WTC11 (cell line): Measurements from ENCODE around the gene COL16A1. TPM values are rescaled to one million over a fixed set of nuclear protein-coding genes. Genes with fewer than 3 reads are reported as not detected.

Experiments used
- ATAC-seq: fragments of 200-7000 bp; cut with Tn5 transposase; 2 replicates; pipeline ENCODE4 v1.10.0; 2021; ENCODE audit warnings: mild to moderate bottlenecking, moderate library complexity
- CTCF ChIA-PET: fragments of 300-600 bp; sonication (Branson Sonifier 250); formaldehyde crosslinking; loops from one replicate; lab custom pipeline; 2021; ENCODE audit warnings: antibody characterized with exemption; lab: Charles Lee
- POLR2A ChIA-PET: fragments of 350-600 bp; sonication (Branson Sonifier 250); formaldehyde crosslinking; loops from one replicate; lab custom pipeline; 2021; ENCODE audit warnings: antibody characterized with exemption; lab: Charles Lee
- DNase-seq: peaks from one replicate; pipeline ENCODE4 v3.0.0; 2021; ENCODE audit warnings: low spot score
- H3K27ac Mint-ChIP-seq: 2 replicates; pipeline ENCODE4 v1.8.0; 2021; ENCODE audit warnings: mixed read lengths
- H3K27me3 Mint-ChIP-seq: 2 replicates; pipeline ENCODE4 v1.8.0; 2021; ENCODE audit warnings: low read depth, mild to moderate bottlenecking, moderate library complexity, mixed read lengths
- H3K36me3 Mint-ChIP-seq: 2 replicates; pipeline ENCODE4 v1.8.0; 2021; ENCODE audit warnings: mixed read lengths
- H3K4me1 Mint-ChIP-seq: 2 replicates; pipeline ENCODE4 v1.8.0; 2022; ENCODE audit warnings: mixed read lengths
- H3K4me3 Mint-ChIP-seq: 2 replicates; pipeline ENCODE4 v1.8.0; 2021; ENCODE audit warnings: mild to moderate bottlenecking, moderate library complexity, mixed read lengths
- H3K9me3 Mint-ChIP-seq: 2 replicates; pipeline ENCODE4 v1.8.0; 2021; ENCODE audit warnings: mixed read lengths
- EMX1 ChIP-seq: fragments of 250-450 bp; sonication (Bioruptor Pico); IDR thresholded peaks from 2 replicates; pipeline ENCODE4 v1.8.0; 2021; ENCODE audit warnings: mild to moderate bottlenecking
- FOXP1 ChIP-seq: sonication (generic); formaldehyde crosslinking; IDR thresholded peaks from 2 replicates; pipeline ENCODE4 v1.8.0; 2022; ENCODE audit warnings: missing genetic modification reagents, mild to moderate bottlenecking, moderate library complexity, borderline replicate concordance
- HMGA2 ChIP-seq: fragments of 250-450 bp; sonication (Bioruptor Pico); IDR thresholded peaks from 2 replicates; pipeline ENCODE4 v1.4.0; 2021; ENCODE audit warnings: mild to moderate bottlenecking, moderate library complexity
- JAZF1 ChIP-seq: fragments of 250-450 bp; sonication (Bioruptor Pico); IDR thresholded peaks from 2 replicates; pipeline ENCODE4 v1.9.0; 2021; ENCODE audit warnings: moderate library complexity, mild to moderate bottlenecking, inconsistent platforms
- MXD4 ChIP-seq: fragments of 250-450 bp; sonication (Bioruptor Pico); IDR thresholded peaks from 2 replicates; pipeline ENCODE4 v1.8.0; 2021; ENCODE audit warnings: mild to moderate bottlenecking, moderate library complexity, borderline replicate concordance
- NFATC4 ChIP-seq: fragments of 250-450 bp; sonication (Bioruptor Pico); IDR thresholded peaks from 2 replicates; pipeline ENCODE4 v1.9.0; 2021; ENCODE audit warnings: mild to moderate bottlenecking
- NR2C2 ChIP-seq: sonication (generic); formaldehyde crosslinking; IDR thresholded peaks from 2 replicates; pipeline ENCODE4 v1.8.0; 2022; ENCODE audit warnings: mild to moderate bottlenecking, missing genetic modification reagents
- PRRX2 ChIP-seq: fragments of 250-450 bp; sonication (Bioruptor Pico); IDR thresholded peaks from 2 replicates; pipeline ENCODE4 v1.8.0; 2021; ENCODE audit warnings: mild to moderate bottlenecking
- STAT6 ChIP-seq: sonication (generic); formaldehyde crosslinking; conservative IDR thresholded peaks from 2 replicates; pipeline ENCODE4 v1.8.1; 2023; ENCODE audit warnings: mild to moderate bottlenecking, low read depth, missing genetic modification reagents, moderate library complexity
- ZNF138 ChIP-seq: sonication (generic); formaldehyde crosslinking; conservative IDR thresholded peaks from 2 replicates; pipeline ENCODE4 v1.8.1; 2022; ENCODE audit warnings: mild to moderate bottlenecking, moderate library complexity, missing genetic modification reagents
- ZNF281 ChIP-seq: sonication (generic); formaldehyde crosslinking; IDR thresholded peaks from 2 replicates; pipeline ENCODE4 v1.8.0; 2023; ENCODE audit warnings: mild to moderate bottlenecking, missing genetic modification reagents
- ZNF416 ChIP-seq: fragments of 250-450 bp; sonication (Bioruptor Pico); IDR thresholded peaks from 2 replicates; pipeline ENCODE4 v1.9.0; 2021; ENCODE audit warnings: mild to moderate bottlenecking, inconsistent platforms
- total RNA-seq: library from RNA; stranded (reverse); gene quantifications from 3 replicates; pipeline ENCODE4 v1.2.3, GENCODE V29; 2021
- TF ChIP-seq, protein P1 (sequence below): sonication (generic); formaldehyde crosslinking; IDR thresholded peaks from 2 replicates; pipeline ENCODE4 v1.8.1; 2022; ENCODE audit warnings: mild to moderate bottlenecking, moderate library complexity, missing genetic modification reagents
- TF ChIP-seq, protein P2 (sequence below): sonication (generic); formaldehyde crosslinking; IDR thresholded peaks from 2 replicates; pipeline ENCODE4 v1.8.1; 2023; ENCODE audit warnings: mild to moderate bottlenecking, missing genetic modification reagents, borderline replicate concordance
- TF ChIP-seq, protein P3 (sequence below): fragments of 250-450 bp; sonication (Bioruptor Pico); IDR thresholded peaks from 2 replicates; pipeline ENCODE4 v2.1.2; 2022; ENCODE audit warnings: mild to moderate bottlenecking, moderate library complexity
- TF ChIP-seq, protein P4 (sequence below): fragments of 250-450 bp; sonication (Bioruptor Pico); IDR thresholded peaks from 2 replicates; pipeline ENCODE4 v1.9.0; 2021; ENCODE audit warnings: moderate library complexity, mild to moderate bottlenecking, inconsistent platforms, borderline replicate concordance
- TF ChIP-seq, protein P5 (sequence below): sonication (generic); formaldehyde crosslinking; IDR thresholded peaks from 2 replicates; pipeline ENCODE4 v1.8.1; 2022; ENCODE audit warnings: missing genetic modification reagents, borderline replicate concordance

COL16A1 gene
- total RNA-seq, 1 experiment from 2014 or later, result 8.8 TPM

DNA sequence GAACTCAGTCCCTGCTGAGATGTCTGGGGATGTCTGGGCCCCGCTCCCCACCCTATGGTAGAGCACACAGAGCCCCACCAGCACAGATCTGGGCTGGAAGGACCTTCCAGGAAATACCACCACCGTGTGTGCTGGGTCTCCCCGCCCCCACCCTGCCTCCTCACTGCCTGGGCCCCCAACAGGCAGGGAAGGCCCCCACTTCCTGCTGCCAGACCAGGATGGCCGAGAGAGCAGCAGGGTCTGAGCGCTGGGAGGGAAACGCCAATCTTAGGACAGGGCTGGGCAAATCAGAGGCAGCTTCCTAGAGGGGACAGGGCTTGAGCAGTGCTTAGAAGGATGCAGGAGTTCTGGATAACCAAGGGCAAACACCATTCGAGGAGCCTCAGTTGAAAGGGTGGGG, 48.4 kb upstream of the COL16A1 start (continued):
- peak; percentile 64; the same call in 1 of the 2 replicates for TF ChIP-seq ZNF281 (CRISPR knock-in tag)
- TF ChIP-seq EMX1 (CRISPR knock-in tag), result no peak
- TF ChIP-seq, all 79 proteins: peak for 1

DNA sequence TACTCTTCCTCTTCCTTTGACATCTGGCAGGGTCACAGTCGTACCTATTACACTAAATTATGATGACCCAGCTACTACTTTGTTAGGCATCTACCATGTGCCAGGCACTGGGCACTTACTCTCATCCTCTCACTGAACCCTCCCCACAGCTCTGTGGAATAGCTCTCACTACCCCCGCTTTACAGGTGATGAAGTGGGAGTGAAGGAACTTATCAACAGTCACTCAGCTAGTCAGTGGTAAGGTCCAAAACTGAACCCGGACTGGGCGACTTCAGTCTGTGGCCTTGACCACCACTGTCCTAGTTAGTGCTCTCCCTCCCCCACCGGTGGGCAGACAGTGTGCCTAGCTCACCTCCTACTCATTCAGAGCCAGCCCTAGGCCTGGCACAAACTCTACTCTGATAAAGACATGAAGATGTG, 48.0 kb upstream of the COL16A1 start:
- Mint-ChIP-seq H3K36me3 (no peaks in the 10 kb centered on the region), H3K9me3 (no peaks in the 10 kb centered on the region), H3K4me3 (no peak overlapping the region), H3K27me3 (no peaks in the 10 kb centered on the region; the same call in 1 of the 2 replicates), H3K27ac (0 out of 2 replicates have a peak overlapping the region, but pooled peaks have one; percentile 9), H3K4me1 (peaks cover 47% of the 10 kb centered on the region)
- ChIA-PET POLR2A (no interaction called here), CTCF (interaction anchor here (1.7 to 14.7 kb wide), 5 partner anchors 9 to 82 kb away, joined by 5 to 179 read pairs (median 13); partner anchors contain the start of gene ADGRB2)
- ATAC-seq (no peak), DNase-seq (no peak)
- TF ChIP-seq JAZF1 (CRISPR knock-in tag) (no peak), NFATC4 (CRISPR knock-in tag) (no peak), PRRX2 (CRISPR knock-in tag) (no peak), NR2C2 (CRISPR knock-in tag) (no peak), STAT6 (CRISPR knock-in tag) (no peak), ZNF138 (no peak), MXD4 (CRISPR knock-in tag) (no peak), ZNF281 (CRISPR knock-in tag) (no peak), HMGA2 (no peak), FOXP1 (CRISPR knock-in tag) (no peak), ZNF416 (CRISPR knock-in tag) (no peak)
- TF ChIP-seq, protein P1, sequence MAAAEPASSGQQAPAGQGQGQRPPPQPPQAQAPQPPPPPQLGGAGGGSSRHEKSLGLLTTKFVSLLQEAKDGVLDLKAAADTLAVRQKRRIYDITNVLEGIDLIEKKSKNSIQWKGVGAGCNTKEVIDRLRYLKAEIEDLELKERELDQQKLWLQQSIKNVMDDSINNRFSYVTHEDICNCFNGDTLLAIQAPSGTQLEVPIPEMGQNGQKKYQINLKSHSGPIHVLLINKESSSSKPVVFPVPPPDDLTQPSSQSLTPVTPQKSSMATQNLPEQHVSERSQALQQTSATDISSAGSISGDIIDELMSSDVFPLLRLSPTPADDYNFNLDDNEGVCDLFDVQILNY (CRISPR knock-in tag), result no peak
- TF ChIP-seq, protein P2, sequence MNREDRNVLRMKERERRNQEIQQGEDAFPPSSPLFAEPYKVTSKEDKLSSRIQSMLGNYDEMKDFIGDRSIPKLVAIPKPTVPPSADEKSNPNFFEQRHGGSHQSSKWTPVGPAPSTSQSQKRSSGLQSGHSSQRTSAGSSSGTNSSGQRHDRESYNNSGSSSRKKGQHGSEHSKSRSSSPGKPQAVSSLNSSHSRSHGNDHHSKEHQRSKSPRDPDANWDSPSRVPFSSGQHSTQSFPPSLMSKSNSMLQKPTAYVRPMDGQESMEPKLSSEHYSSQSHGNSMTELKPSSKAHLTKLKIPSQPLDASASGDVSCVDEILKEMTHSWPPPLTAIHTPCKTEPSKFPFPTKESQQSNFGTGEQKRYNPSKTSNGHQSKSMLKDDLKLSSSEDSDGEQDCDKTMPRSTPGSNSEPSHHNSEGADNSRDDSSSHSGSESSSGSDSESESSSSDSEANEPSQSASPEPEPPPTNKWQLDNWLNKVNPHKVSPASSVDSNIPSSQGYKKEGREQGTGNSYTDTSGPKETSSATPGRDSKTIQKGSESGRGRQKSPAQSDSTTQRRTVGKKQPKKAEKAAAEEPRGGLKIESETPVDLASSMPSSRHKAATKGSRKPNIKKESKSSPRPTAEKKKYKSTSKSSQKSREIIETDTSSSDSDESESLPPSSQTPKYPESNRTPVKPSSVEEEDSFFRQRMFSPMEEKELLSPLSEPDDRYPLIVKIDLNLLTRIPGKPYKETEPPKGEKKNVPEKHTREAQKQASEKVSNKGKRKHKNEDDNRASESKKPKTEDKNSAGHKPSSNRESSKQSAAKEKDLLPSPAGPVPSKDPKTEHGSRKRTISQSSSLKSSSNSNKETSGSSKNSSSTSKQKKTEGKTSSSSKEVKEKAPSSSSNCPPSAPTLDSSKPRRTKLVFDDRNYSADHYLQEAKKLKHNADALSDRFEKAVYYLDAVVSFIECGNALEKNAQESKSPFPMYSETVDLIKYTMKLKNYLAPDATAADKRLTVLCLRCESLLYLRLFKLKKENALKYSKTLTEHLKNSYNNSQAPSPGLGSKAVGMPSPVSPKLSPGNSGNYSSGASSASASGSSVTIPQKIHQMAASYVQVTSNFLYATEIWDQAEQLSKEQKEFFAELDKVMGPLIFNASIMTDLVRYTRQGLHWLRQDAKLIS, result no peak
- TF ChIP-seq, protein P3, sequence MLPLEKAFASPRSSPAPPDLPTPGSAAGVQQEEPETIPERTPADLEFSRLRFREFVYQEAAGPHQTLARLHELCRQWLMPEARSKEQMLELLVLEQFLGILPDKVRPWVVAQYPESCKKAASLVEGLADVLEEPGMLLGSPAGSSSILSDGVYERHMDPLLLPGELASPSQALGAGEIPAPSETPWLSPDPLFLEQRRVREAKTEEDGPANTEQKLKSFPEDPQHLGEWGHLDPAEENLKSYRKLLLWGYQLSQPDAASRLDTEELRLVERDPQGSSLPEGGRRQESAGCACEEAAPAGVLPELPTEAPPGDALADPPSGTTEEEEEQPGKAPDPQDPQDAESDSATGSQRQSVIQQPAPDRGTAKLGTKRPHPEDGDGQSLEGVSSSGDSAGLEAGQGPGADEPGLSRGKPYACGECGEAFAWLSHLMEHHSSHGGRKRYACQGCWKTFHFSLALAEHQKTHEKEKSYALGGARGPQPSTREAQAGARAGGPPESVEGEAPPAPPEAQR (CRISPR knock-in tag), result no peak
- TF ChIP-seq, protein P4, sequence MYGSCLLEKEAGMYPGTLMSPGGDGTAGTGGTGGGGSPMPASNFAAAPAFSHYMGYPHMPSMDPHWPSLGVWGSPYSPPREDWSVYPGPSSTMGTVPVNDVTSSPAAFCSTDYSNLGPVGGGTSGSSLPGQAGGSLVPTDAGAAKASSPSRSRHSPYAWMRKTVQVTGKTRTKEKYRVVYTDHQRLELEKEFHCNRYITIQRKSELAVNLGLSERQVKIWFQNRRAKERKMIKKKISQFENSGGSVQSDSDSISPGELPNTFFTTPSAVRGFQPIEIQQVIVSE, result no peak
- TF ChIP-seq, protein P5, sequence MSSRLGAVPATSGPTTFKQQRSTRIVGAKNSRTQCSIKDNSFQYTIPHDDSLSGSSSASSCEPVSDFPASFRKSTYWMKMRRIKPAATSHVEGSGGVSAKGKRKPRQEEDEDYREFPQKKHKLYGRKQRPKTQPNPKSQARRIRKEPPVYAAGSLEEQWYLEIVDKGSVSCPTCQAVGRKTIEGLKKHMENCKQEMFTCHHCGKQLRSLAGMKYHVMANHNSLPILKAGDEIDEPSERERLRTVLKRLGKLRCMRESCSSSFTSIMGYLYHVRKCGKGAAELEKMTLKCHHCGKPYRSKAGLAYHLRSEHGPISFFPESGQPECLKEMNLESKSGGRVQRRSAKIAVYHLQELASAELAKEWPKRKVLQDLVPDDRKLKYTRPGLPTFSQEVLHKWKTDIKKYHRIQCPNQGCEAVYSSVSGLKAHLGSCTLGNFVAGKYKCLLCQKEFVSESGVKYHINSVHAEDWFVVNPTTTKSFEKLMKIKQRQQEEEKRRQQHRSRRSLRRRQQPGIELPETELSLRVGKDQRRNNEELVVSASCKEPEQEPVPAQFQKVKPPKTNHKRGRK (CRISPR knock-in tag), result no peak
